HepG2 (cell line): Measurements from ENCODE around the gene TMEM131. TPM values are rescaled to one million over a fixed set of nuclear protein-coding genes. Genes with fewer than 3 reads are reported as not detected.
A peak's percentile ranks its signal among the peaks of the same experiment; 100 is the strongest.
"Not testable (repeated sequence)": the region's sequence is repeated elsewhere in the genome, so short reads cannot be mapped to it uniquely, and the experiment has no call there.

ENCODE experiments used
- ATAC-seq: fragments of 200-7000 bp; cut with Tn5 transposase; 3 replicates; pipeline ENCODE4 v1.9.1; 2020; ENCODE audit warnings: mild to moderate bottlenecking, moderate library complexity
- BruUV-seq: library from RNA; stranded (reverse); fragments of 400-500 nt; replicated peaks from 2 replicates; lab custom pipeline; 2021; lab: Mats Ljungman, UMichigan
- CTCF ChIA-PET: fragments of 300-600 bp; formaldehyde crosslinking; extraction: SDS; loops from one replicate; lab custom pipeline; 2021; ENCODE audit warnings: low total read pairs, inconsistent platforms, low intra/inter-chr PET ratio; lab: Yijun Ruan, JAX
- POLR2A ChIA-PET: fragments of 350-600 bp; sonication (Branson Sonifier 250); formaldehyde crosslinking; loops from one replicate; lab custom pipeline; 2020; ENCODE audit warnings: antibody characterized with exemption, inconsistent platforms; lab: Yijun Ruan, JAX
- DNase-seq: peaks from one replicate; pipeline ENCODE4 v3.0.0-alpha.2; 2015; ENCODE audit warnings: low spot score
- FAIRE-seq: peaks from 3 replicates; lab custom pipeline; 2011; peaks lifted over from hg19 to GRCh38; lab: Jason Lieb, UNC
- H2AFZ ChIP-seq: one replicate; pipeline ENCODE4 v1.6.1; 2011; ENCODE audit warnings: low read length, inconsistent platforms
- H3K27ac ChIP-seq: fragments of 300-600 bp; 3 replicates; pipeline ENCODE4 v1.8.0; 2011; ENCODE audit warnings: mixed run types, mild to moderate bottlenecking, mixed read lengths, low read length, inconsistent platforms; ENCODE audit not compliant: insufficient read depth; ENCODE audit errors: extremely low read length
- H3K27me3 ChIP-seq, 2 experiments: fragments of 200-600 bp in 1 of 2; 2 replicates in 1 of 2; 3 replicates in 1 of 2; pipeline versions ENCODE4 v1.6.0 to v1.8.0; 2011; ENCODE audit warnings: low read length in 2 of 2, mild to moderate bottlenecking in 2 of 2, moderate library complexity in 2 of 2, inconsistent platforms in 1 of 2; ENCODE audit not compliant: insufficient read depth in 2 of 2, control insufficient read depth in 1 of 2
- H3K36me3 ChIP-seq, 2 experiments: fragments of 200-600 bp in 1 of 2; replicated peaks in 1 of 2; 2 replicates in 1 of 2; 3 replicates in 1 of 2; pipeline versions ENCODE4 v1.5.1 to v1.8.0; 2011; ENCODE audit warnings: low read length in 2 of 2, inconsistent platforms in 1 of 2; ENCODE audit not compliant: insufficient read depth in 2 of 2, control insufficient read depth in 1 of 2
- H3K4me1 ChIP-seq: 2 replicates; pipeline ENCODE4 v1.5.1; 2012; ENCODE audit warnings: low read length, inconsistent platforms; ENCODE audit not compliant: insufficient read depth
- H3K4me2 ChIP-seq: 2 replicates; pipeline ENCODE4 v1.6.0; 2011; ENCODE audit warnings: low read depth, low read length, inconsistent platforms
- H3K4me3 ChIP-seq, 3 experiments: fragments of 200-600 bp in 1 of 3; sonication (generic), shearing (Covaris generic) in 1 of 3; replicated peaks in 1 of 3; 2 replicates each; pipeline ENCODE4 v1.5.1; 2011 to 2016; ENCODE audit warnings: low read length in 3 of 3, inconsistent platforms in 2 of 3, low read depth in 2 of 3, mild to moderate bottlenecking in 2 of 3, control low read depth in 1 of 3, mixed read lengths in 1 of 3; ENCODE audit not compliant: insufficient read depth in 1 of 3
- H3K79me2 ChIP-seq: one replicate; pipeline ENCODE4 v1.6.1; 2011; ENCODE audit warnings: low read length, inconsistent platforms; ENCODE audit not compliant: insufficient read depth
- H3K9ac ChIP-seq: 2 replicates; pipeline ENCODE4 v1.6.0; 2011; ENCODE audit warnings: mild to moderate bottlenecking, low read depth, low read length, inconsistent platforms; ENCODE audit not compliant: insufficient read depth
- H3K9me3 ChIP-seq: 2 replicates; pipeline ENCODE4 v1.5.1; 2012; ENCODE audit warnings: mild to moderate bottlenecking, low read length
- H4K20me1 ChIP-seq: 2 replicates; pipeline ENCODE4 v1.6.0; 2011; ENCODE audit warnings: inconsistent platforms, mild to moderate bottlenecking, low read length, moderate library complexity; ENCODE audit not compliant: insufficient read depth
- RBM22 ChIP-seq: fragments of 200-400 bp; formaldehyde crosslinking; optimal IDR thresholded peaks from 2 replicates; pipeline ENCODE3; 2017; ENCODE audit warnings: mild to moderate bottlenecking, low read length, moderate library complexity
- SETDB1 ChIP-seq: sonication (generic); formaldehyde crosslinking; IDR thresholded peaks from 2 replicates; pipeline ENCODE4 v1.5.1; 2020; ENCODE audit warnings: missing genetic modification reagents, mild to moderate bottlenecking, borderline replicate concordance
- SMYD3 ChIP-seq: sonication (generic); formaldehyde crosslinking; IDR thresholded peaks from 2 replicates; pipeline ENCODE4 v1.8.1; 2023; ENCODE audit warnings: mild to moderate bottlenecking, missing genetic modification reagents
- ZNF883 ChIP-seq: sonication (generic); formaldehyde crosslinking; IDR thresholded peaks from 2 replicates; pipeline ENCODE4 v1.5.1; 2020; ENCODE audit warnings: mild to moderate bottlenecking, missing genetic modification reagents; ENCODE audit errors: not compliant biosample characterization
- WGBS: methylation state at CpG from one replicate; pipeline ENCODE4 v1.1.6; 2017; ENCODE audit warnings: low lambda C conversion rate; 5-methylcytosine and 5-hydroxymethylcytosine counted together
- in situ Hi-C: cut with HindIII; loops from 2 replicates; pipeline ENCODE4 v1.10.0; 2017; ENCODE audit warnings: low pct_unique_long_range_greater_than_20kb; ENCODE audit not compliant: extremely low pct_ligation_motif_present
- intact Hi-C: fragments of 100-400 bp; cut with micrococcal nuclease; formaldehyde crosslinking; loops from one replicate; pipeline ENCODE4 v1.10.0; 2022; ENCODE audit not compliant: unreplicated experiment
- polyA plus RNA-seq, 8 experiments: library from polyadenylated mRNA; depleted of rRNA in 3 of 8; stranded (reverse) in 7 of 8; unstranded in 1 of 8; fragments of >200 nt; fragmentation: Illumina TruSeq in 4 of 8; extraction: Trizol in 4 of 8; gene quantifications; 2 replicates each; pipeline versions ENCODE4 v1.2.1 to v1.2.3, GENCODE V29; 2011 to 2016; ENCODE audit warnings: low read depth in 4 of 8, missing spikeins in 1 of 8, mixed read lengths in 1 of 8; ENCODE audit not compliant: insufficient read depth in 1 of 8
- total RNA-seq, 5 experiments: library from RNA; depleted of rRNA; stranded (reverse); fragments of >200 nt; fragmentation: Illumina TruSeq; extraction: Trizol; gene quantifications; 2 replicates each; pipeline ENCODE4 v1.2.3, GENCODE V29; 2016; ENCODE audit warnings: low read depth in 1 of 5

The TMEM131 gene
- total and polyA plus RNA-seq, 2 of the 13 experiments (the other 11 are each of a cell fraction or from before 2014, with no cell fraction given): 17.9 to 19.5 TPM

DNA sequence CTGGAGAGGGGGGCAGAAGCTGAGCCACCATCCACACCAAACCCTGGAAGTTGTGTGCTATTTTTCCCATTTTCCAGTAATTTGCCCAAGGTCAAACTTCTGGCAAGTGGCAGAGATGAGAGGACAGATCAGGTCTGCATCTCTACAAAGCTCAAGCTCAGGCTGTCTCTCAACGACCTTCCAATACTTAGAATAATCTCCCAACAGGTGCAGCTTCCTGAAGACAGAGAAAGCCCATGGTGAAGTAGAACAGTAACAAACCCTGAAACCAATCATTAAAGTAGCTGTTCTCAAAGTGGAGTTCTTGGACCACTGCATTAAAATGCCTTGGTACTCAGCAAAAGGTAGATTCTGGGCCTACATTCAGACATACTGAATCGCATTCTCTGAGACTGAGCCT, 37.6 kb downstream of the TMEM131 start:
- no TSS peak for BruUV-seq
- FAIRE-seq: no peak
- CTCF ChIA-PET: no interaction called here

DNA sequence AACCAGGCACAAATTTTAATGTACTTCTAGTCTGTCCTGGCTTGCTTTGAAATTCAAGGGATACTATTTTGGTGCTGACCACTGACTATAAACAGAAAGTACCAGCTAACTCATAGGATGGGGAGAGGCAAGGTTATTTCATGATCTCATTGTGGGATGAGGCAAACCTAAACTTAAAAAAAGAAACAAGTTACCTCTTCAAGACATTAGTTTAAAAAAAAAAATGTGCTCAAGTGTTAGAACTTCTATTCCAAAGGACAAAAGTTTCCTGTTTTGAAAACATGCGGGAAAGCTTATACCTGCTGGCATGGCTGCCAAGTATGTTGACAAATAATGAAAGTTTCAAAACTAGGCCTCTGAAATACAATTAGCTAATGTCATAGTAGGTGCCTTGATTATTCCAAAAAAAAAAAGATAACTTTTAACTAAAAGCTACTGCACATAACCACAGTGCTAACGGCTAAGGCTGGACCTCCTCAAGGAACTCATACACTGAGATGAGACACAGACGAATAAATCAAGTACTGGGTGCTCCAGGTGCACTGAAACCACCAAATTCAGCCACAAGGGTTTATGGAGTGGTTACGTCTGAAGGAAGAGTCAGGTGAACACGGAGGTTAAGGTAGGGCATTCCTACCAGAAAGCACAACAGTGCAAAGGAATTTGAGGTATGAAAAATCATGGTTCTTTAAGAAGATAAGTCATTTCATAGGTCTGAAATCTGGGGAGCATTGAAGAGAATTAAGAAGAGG, 38.1 kb downstream of the TMEM131 start:
- Histone ChIP-seq H3K27me3 (no peaks in the 10 kb centered on the region), H3K9me3 (no peaks in the 10 kb centered on the region), H3K4me3 (no peak overlapping the region), H3K79me2 (peaks cover 85% of the 10 kb centered on the region), H2AFZ (no peak overlapping the region), H4K20me1 (no peaks in the 10 kb centered on the region; the same call in 1 of the 2 replicates), H3K27ac (no peak overlapping the region), H3K4me1 (peaks cover 9% of the 10 kb centered on the region; the same call in 1 of the 2 replicates), H3K9ac (no peak overlapping the region), H3K4me2 (no peak overlapping the region), H3K36me3 (no peaks in the 10 kb centered on the region)
- CTCF ChIA-PET: no interaction called here
- POLR2A ChIA-PET: no interaction called here
- TF ChIP-seq SETDB1 (CRISPR knock-in tag): no peak
- no peak for TF ChIP-seq SMYD3
- no peak for FAIRE-seq
- no peak for ATAC-seq
- intact Hi-C loops (loop anchor here (5.0 kb wide), 1 partner anchor 35 kb away; no protein-coding TSS in a partner anchor), in situ Hi-C loops (no loop called here)
- no TSS peak for BruUV-seq
- DNase-seq: no peak
- 89% methylated on average over 5 of the region's 5 CpGs for WGBS

More for the DNA sequence above, 37.6 kb downstream of the TMEM131 start:
- DNase-seq: no peak
- H4K20me1 ChIP-seq: no peaks in the 10 kb centered on the region; the same call in 1 of the 2 replicates
- POLR2A ChIA-PET: no interaction called here
- H3K4me1 ChIP-seq: peaks cover 9% of the 10 kb centered on the region; the same call in 1 of the 2 replicates
- ATAC-seq: no peak; the same call in 2 of the 3 replicates
- in situ Hi-C loops (no loop called here), intact Hi-C loops (loop anchor here (5.0 kb wide), 1 partner anchor 34 kb away; no protein-coding TSS in a partner anchor)
- H3K27ac ChIP-seq: no peak overlapping the region
- no peak overlapping the region for H3K9ac ChIP-seq
- 74% methylated on average over 2 of the region's 2 CpGs for WGBS
- no peak for TF ChIP-seq ZNF883
- TF ChIP-seq RBM22: peak; percentile 3
- H3K4me2 ChIP-seq: no peak overlapping the region
- no peaks in the 10 kb centered on the region for H3K36me3 ChIP-seq
- no peaks in the 10 kb centered on the region for H3K9me3 ChIP-seq
- H2AFZ ChIP-seq: no peak overlapping the region
- H3K4me3 ChIP-seq: no peak overlapping the region
- no peaks in the 10 kb centered on the region for H3K27me3 ChIP-seq
- H3K79me2 ChIP-seq: peaks cover 85% of the 10 kb centered on the region

- H3K36me3 ChIP-seq, H3K4me1 ChIP-seq, H3K4me2 ChIP-seq, BruUV-seq, ATAC-seq, H3K27ac ChIP-seq, H3K27me3 ChIP-seq, H2AFZ ChIP-seq, POLR2A ChIA-PET, H3K4me3 ChIP-seq, CTCF ChIA-PET, H3K9ac ChIP-seq, H4K20me1 ChIP-seq, DNase-seq, in situ Hi-C loops, H3K9me3 ChIP-seq, FAIRE-seq: not testable (repeated sequence)
- WGBS: 97% methylated on average over 12 of the region's 13 CpGs
- H3K79me2 ChIP-seq: peaks cover 87% of the 10 kb centered on the region
- intact Hi-C loops: loop anchor here (5.0 kb wide), 1 partner anchor 36 kb away; no protein-coding TSS in a partner anchor
These were observed 39.0 kb downstream of the TMEM131 start for GRCh38 chr2:97956753-97957152.
